ENCODE measurements around the gene LAD1.

The LAD1 gene

DNA sequence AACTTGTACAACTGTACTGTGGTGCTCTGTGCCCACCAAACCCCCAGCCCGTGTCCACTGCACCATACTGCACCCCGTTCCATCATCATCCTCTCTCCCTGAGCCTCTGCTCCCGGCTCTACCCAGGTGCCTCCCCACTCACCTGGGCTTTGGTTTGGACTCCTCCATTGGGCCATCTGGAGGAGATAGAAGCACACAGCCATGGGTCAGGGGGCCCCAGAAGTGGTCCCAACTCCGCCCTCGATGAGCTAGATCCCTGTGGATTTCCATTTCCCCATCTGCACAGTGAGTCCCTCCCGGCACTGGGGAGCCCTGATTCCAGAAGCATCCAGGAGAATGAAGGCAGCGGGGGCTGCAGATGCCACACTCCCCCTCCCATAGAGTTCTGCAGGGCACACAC lies 32.4 kb downstream of the LAD1 start:
- DNase-seq (ENCODE audit: low read depth in 1 of 2, low spot score in 1 of 2) = no peak
- H3K27me3 ChIP-seq (ENCODE audit: insufficient read depth, poor library complexity, severe bottlenecking) = no peaks in the 10 kb centered on the region
- TF ChIP-seq GABPA (IDR thresholded peaks at IDR 0.05; ENCODE audit: low read depth) (no peak), REST (IDR thresholded peaks at IDR 0.05; ENCODE audit: insufficient replicate concordance, low read depth) (no peak)
- TF ChIP-seq, protein P1, sequence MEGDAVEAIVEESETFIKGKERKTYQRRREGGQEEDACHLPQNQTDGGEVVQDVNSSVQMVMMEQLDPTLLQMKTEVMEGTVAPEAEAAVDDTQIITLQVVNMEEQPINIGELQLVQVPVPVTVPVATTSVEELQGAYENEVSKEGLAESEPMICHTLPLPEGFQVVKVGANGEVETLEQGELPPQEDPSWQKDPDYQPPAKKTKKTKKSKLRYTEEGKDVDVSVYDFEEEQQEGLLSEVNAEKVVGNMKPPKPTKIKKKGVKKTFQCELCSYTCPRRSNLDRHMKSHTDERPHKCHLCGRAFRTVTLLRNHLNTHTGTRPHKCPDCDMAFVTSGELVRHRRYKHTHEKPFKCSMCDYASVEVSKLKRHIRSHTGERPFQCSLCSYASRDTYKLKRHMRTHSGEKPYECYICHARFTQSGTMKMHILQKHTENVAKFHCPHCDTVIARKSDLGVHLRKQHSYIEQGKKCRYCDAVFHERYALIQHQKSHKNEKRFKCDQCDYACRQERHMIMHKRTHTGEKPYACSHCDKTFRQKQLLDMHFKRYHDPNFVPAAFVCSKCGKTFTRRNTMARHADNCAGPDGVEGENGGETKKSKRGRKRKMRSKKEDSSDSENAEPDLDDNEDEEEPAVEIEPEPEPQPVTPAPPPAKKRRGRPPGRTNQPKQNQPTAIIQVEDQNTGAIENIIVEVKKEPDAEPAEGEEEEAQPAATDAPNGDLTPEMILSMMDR (IDR thresholded peaks at IDR 0.05; ENCODE audit: insufficient read depth, low read length) = no peak

GRCh38 chr1:201365251-201365650 lies 33.9 kb downstream of the LAD1 start:
- no peak for TF ChIP-seq GABPA (IDR thresholded peaks at IDR 0.05; ENCODE audit: low read depth)
- TF ChIP-seq, protein P1 (IDR thresholded peaks at IDR 0.05; ENCODE audit: insufficient read depth, low read length) = no peak
- no peak for TF ChIP-seq SPI1 (IDR thresholded peaks at IDR 0.05; ENCODE audit: borderline replicate concordance, low read depth)
- TF ChIP-seq POLR2AphosphoS5 (IDR thresholded peaks at IDR 0.05; ENCODE audit: low read depth) = no peak
- TF ChIP-seq REST (IDR thresholded peaks at IDR 0.05; ENCODE audit: insufficient replicate concordance, low read depth) = no peak
- Histone ChIP-seq H3K4me3 (replicated peaks; ENCODE audit: insufficient read depth, low read length) (no peak overlapping the region), H3K27ac (replicated peaks) (no peak overlapping the region), H3K27me3 (ENCODE audit: insufficient read depth, poor library complexity, severe bottlenecking) (no peaks in the 10 kb centered on the region)
- no peak for DNase-seq (ENCODE audit: low read depth in 1 of 2, low spot score in 1 of 2)

More for the DNA sequence above, 32.4 kb downstream of the LAD1 start:
- Histone ChIP-seq H3K27ac (replicated peaks) (no peak overlapping the region), H3K4me3 (replicated peaks; ENCODE audit: insufficient read depth, low read length) (no peak overlapping the region)

- H3K27ac ChIP-seq (replicated peaks) = no peak overlapping the region
- H3K27me3 ChIP-seq (ENCODE audit: insufficient read depth, poor library complexity, severe bottlenecking) = no peaks in the 10 kb centered on the region
- no peak for DNase-seq (ENCODE audit: low read depth in 1 of 2, low spot score in 1 of 2)
- no peak overlapping the region for H3K4me3 ChIP-seq (replicated peaks; ENCODE audit: insufficient read depth, low read length)
- no peak for TF ChIP-seq SPI1 (IDR thresholded peaks at IDR 0.05; ENCODE audit: borderline replicate concordance, low read depth)
- no peak for TF ChIP-seq GABPA (IDR thresholded peaks at IDR 0.05; ENCODE audit: low read depth)
- TF ChIP-seq POLR2AphosphoS5 (IDR thresholded peaks at IDR 0.05; ENCODE audit: low read depth) = no peak
- no peak for TF ChIP-seq REST (IDR thresholded peaks at IDR 0.05; ENCODE audit: insufficient replicate concordance, low read depth)
- TF ChIP-seq, protein P1 (IDR thresholded peaks at IDR 0.05; ENCODE audit: insufficient read depth, low read length) = no peak
Measured at GRCh38 chr1:201364808-201365105, 34.4 kb downstream of the LAD1 start.
